Measurements from ENCODE around the gene ALDH7A1.

Gene ALDH7A1

GRCh38 chr5:126501448-126501847, 93.6 kb downstream of the ALDH7A1 start:
- H3K4me3 ChIP-seq (ENCODE audit: low read depth, low read length): no peak overlapping the region
- TF ChIP-seq CTCF (IDR thresholded peaks at IDR 0.05; ENCODE audit: low read depth, low read length) (no peak), MAX (IDR thresholded peaks at IDR 0.05; ENCODE audit: low read depth, low read length) (no peak), POLR2A (IDR thresholded peaks at IDR 0.05; ENCODE audit: extremely low read depth, insufficient read length) (no peak), MYC (IDR thresholded peaks at IDR 0.05; ENCODE audit: low read depth, low read length) (no peak)
- no peak for DNase-seq (ENCODE audit: low read depth)

GRCh38 chr5:126499853-126500342, 95.1 kb downstream of the ALDH7A1 start:
- peak; percentile 61 for DNase-seq (ENCODE audit: low read depth)
- H3K4me3 ChIP-seq (ENCODE audit: low read depth, low read length): no peak overlapping the region
- TF ChIP-seq CTCF (IDR thresholded peaks at IDR 0.05; ENCODE audit: low read depth, low read length): peak; percentile 73
- TF ChIP-seq MAX (IDR thresholded peaks at IDR 0.05; ENCODE audit: low read depth, low read length): no peak

- DNase-seq (ENCODE audit: low read depth): no peak
- TF ChIP-seq POLR2A (IDR thresholded peaks at IDR 0.05; ENCODE audit: extremely low read depth, insufficient read length) (no peak), CTCF (IDR thresholded peaks at IDR 0.05; ENCODE audit: low read depth, low read length) (no peak), MYC (IDR thresholded peaks at IDR 0.05; ENCODE audit: low read depth, low read length) (no peak), MAX (IDR thresholded peaks at IDR 0.05; ENCODE audit: low read depth, low read length) (no peak)
- H3K4me3 ChIP-seq (ENCODE audit: low read depth, low read length): no peak overlapping the region
Measured at GRCh38 chr5:126499278-126499677, 95.7 kb downstream of the ALDH7A1 start.

GRCh38 chr5:126497506-126497905, 97.5 kb downstream of the ALDH7A1 start:
- TF ChIP-seq MYC (IDR thresholded peaks at IDR 0.05; ENCODE audit: low read depth, low read length): no peak
- TF ChIP-seq CTCF (IDR thresholded peaks at IDR 0.05; ENCODE audit: low read depth, low read length): no peak
- no peak for TF ChIP-seq POLR2A (IDR thresholded peaks at IDR 0.05; ENCODE audit: extremely low read depth, insufficient read length)
- TF ChIP-seq MAX (IDR thresholded peaks at IDR 0.05; ENCODE audit: low read depth, low read length): no peak
- DNase-seq (ENCODE audit: low read depth): no peak
- H3K4me3 ChIP-seq (ENCODE audit: low read depth, low read length): no peak overlapping the region

- no peak overlapping the region for H3K4me3 ChIP-seq (ENCODE audit: low read depth, low read length)
- no peak for TF ChIP-seq CTCF (IDR thresholded peaks at IDR 0.05; ENCODE audit: low read depth, low read length)
- no peak for TF ChIP-seq POLR2A (IDR thresholded peaks at IDR 0.05; ENCODE audit: extremely low read depth, insufficient read length)
- TF ChIP-seq MAX (IDR thresholded peaks at IDR 0.05; ENCODE audit: low read depth, low read length): no peak
- no peak for DNase-seq (ENCODE audit: low read depth)
Measured at GRCh38 chr5:126494393-126494792, 100.6 kb downstream of the ALDH7A1 start.

- no peak for TF ChIP-seq POLR2A (IDR thresholded peaks at IDR 0.05; ENCODE audit: extremely low read depth, insufficient read length)
- TF ChIP-seq CTCF (IDR thresholded peaks at IDR 0.05; ENCODE audit: low read depth, low read length): peak; percentile 18
- no peak for TF ChIP-seq MAX (IDR thresholded peaks at IDR 0.05; ENCODE audit: low read depth, low read length)
- TF ChIP-seq MYC (IDR thresholded peaks at IDR 0.05; ENCODE audit: low read depth, low read length): no peak
- peak; percentile 11 for DNase-seq (ENCODE audit: low read depth)
Measured at GRCh38 chr5:126492939-126493338, 102.1 kb downstream of the ALDH7A1 start.

More at GRCh38 chr5:126492939-126493338, 102.1 kb downstream of the ALDH7A1 start:
- H3K4me3 ChIP-seq (ENCODE audit: low read depth, low read length): no peak overlapping the region

All from NB4 (cell line).